Caco-2 (cell line): Measurements from ENCODE around the gene STX5. TPM values are rescaled to one million over a fixed set of nuclear protein-coding genes. Genes with fewer than 3 reads are reported as not detected.

Source experiments
- BruUV-seq: library from RNA; stranded (reverse); fragments of 400-500 nt; replicated peaks from 2 replicates; lab custom pipeline; 2021; lab: Mats Ljungman, UMichigan
- CTCF ChIA-PET: fragments of 300-600 bp; sonication (Branson Sonifier 250); formaldehyde crosslinking; loops from one replicate; lab custom pipeline; 2022; ENCODE audit warnings: antibody characterized with exemption; lab: Charles Lee
- POLR2A ChIA-PET: fragments of 300-600 bp; sonication (Branson Sonifier 250); formaldehyde crosslinking; loops from one replicate; lab custom pipeline; 2022; ENCODE audit warnings: antibody characterized with exemption; lab: Charles Lee
- DNase-seq, 2 experiments: peaks; one replicate each; pipeline versions ENCODE4 v3.0.0 to v3.0.0-alpha.2; 2020 to 2022
- H3K27me3 ChIP-seq: replicated peaks from 2 replicates; pipeline ENCODE4 v1.6.0; 2011; ENCODE audit warnings: low read length; ENCODE audit not compliant: control insufficient read depth, insufficient read depth
- H3K36me3 ChIP-seq: 2 replicates; pipeline ENCODE4 v1.5.1; 2011; ENCODE audit warnings: low read length; ENCODE audit not compliant: control insufficient read depth, insufficient read depth
- H3K4me1 ChIP-seq: fragments of 250-450 bp; sonication (Bioruptor Pico); 2 replicates; pipeline ENCODE4 v1.5.1; 2020; ENCODE audit warnings: mild to moderate bottlenecking
- H3K4me3 ChIP-seq: 2 replicates; pipeline ENCODE4 v1.5.1; 2011; ENCODE audit warnings: low read depth, mild to moderate bottlenecking, control low read depth, low read length
- H3K9me3 ChIP-seq: fragments of 250-450 bp; sonication (Bioruptor Pico); 2 replicates; pipeline ENCODE4 v1.5.1; 2020; ENCODE audit warnings: mild to moderate bottlenecking, moderate library complexity
- H3K27ac Mint-ChIP-seq: one replicate; pipeline ENCODE4 v1.8.0; 2022; ENCODE audit warnings: mixed read lengths; ENCODE audit not compliant: unreplicated experiment
- H3K27me3 Mint-ChIP-seq: one replicate; pipeline ENCODE4 v1.8.0; 2022; ENCODE audit warnings: mixed read lengths; ENCODE audit not compliant: insufficient read depth, unreplicated experiment
- H3K36me3 Mint-ChIP-seq: one replicate; pipeline ENCODE4 v1.8.0; 2022; ENCODE audit warnings: mild to moderate bottlenecking, mixed read lengths; ENCODE audit not compliant: insufficient read depth, unreplicated experiment
- H3K4me1 Mint-ChIP-seq: one replicate; pipeline ENCODE4 v1.8.0; 2022; ENCODE audit warnings: low read depth, mixed read lengths; ENCODE audit not compliant: unreplicated experiment
- H3K4me3 Mint-ChIP-seq: one replicate; pipeline ENCODE4 v1.8.0; 2022; ENCODE audit warnings: mild to moderate bottlenecking, moderate library complexity, mixed read lengths; ENCODE audit not compliant: unreplicated experiment
- H3K9me3 Mint-ChIP-seq: one replicate; pipeline ENCODE4 v1.8.0; 2022; ENCODE audit warnings: mixed read lengths; ENCODE audit not compliant: unreplicated experiment
- intact Hi-C: fragments of 100-400 bp; cut with micrococcal nuclease; formaldehyde crosslinking; loops from one replicate; pipeline ENCODE4 v1.10.0; 2022; ENCODE audit not compliant: unreplicated experiment
- total RNA-seq: library from RNA; stranded (reverse); gene quantifications from 2 replicates; pipeline ENCODE4 v1.2.3, GENCODE V29; 2022
- TF ChIP-seq, protein P1 (sequence below), 2 experiments: fragments of 200-600 bp in 1 of 2; IDR thresholded peaks; 1 replicate in 1 of 2; 2 replicates in 1 of 2; pipeline versions ENCODE4 v1.5.1 to v1.8.0; 2011 to 2022; ENCODE audit warnings: antibody characterized with exemption in 1 of 2, control low read depth in 1 of 2, inconsistent platforms in 1 of 2, low read depth in 1 of 2, low read length in 1 of 2, mild to moderate bottlenecking in 1 of 2, moderate library complexity in 1 of 2; ENCODE audit not compliant: insufficient read depth in 1 of 2, severe bottlenecking in 1 of 2, unreplicated experiment in 1 of 2

STX5 gene
- total RNA-seq, 1 experiment from 2014 or later, result 44.2 TPM

DNA sequence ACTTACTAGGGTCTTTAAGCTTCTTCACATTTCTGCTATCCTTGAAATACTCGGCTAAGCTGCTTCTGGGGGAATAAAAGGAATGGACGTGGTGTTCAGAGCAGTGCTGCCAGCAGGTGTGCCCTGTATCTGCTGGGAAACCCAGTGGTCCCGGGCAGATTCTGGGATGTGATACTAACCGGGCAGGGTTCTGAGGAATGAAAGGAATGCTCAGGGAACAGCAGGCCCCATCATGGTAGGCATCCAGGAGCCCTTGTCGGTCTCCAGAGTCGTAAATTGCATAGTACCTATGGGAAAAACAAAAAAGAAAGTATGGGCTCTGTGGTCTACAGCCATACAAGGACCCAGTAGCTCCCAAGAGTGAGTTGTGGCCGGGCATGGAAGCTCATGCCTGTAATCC, 35.6 kb downstream of the STX5 start:
- TF ChIP-seq, protein P1, sequence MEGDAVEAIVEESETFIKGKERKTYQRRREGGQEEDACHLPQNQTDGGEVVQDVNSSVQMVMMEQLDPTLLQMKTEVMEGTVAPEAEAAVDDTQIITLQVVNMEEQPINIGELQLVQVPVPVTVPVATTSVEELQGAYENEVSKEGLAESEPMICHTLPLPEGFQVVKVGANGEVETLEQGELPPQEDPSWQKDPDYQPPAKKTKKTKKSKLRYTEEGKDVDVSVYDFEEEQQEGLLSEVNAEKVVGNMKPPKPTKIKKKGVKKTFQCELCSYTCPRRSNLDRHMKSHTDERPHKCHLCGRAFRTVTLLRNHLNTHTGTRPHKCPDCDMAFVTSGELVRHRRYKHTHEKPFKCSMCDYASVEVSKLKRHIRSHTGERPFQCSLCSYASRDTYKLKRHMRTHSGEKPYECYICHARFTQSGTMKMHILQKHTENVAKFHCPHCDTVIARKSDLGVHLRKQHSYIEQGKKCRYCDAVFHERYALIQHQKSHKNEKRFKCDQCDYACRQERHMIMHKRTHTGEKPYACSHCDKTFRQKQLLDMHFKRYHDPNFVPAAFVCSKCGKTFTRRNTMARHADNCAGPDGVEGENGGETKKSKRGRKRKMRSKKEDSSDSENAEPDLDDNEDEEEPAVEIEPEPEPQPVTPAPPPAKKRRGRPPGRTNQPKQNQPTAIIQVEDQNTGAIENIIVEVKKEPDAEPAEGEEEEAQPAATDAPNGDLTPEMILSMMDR (IDR thresholded peaks at IDR 0.05; ENCODE audit: insufficient read depth in 1 of 2, low read depth in 1 of 2, low read length in 1 of 2, severe bottlenecking in 1 of 2, unreplicated experiment in 1 of 2), result no peak
- Mint-ChIP-seq H3K27me3 (no peaks in the 10 kb centered on the region), H3K9me3 (no peaks in the 10 kb centered on the region), H3K4me3 (no peak overlapping the region), H3K36me3 (peaks cover 96% of the 10 kb centered on the region), H3K4me1 (peaks cover 5% of the 10 kb centered on the region), H3K27ac (peak overlapping the region; percentile 50)
- no peak overlapping the region for H3K4me3 ChIP-seq
- DNase-seq, result no peak
- BruUV-seq, result no TSS peak
- no peaks in the 10 kb centered on the region for H3K27me3 ChIP-seq
- H3K36me3 ChIP-seq, result peaks cover 2% of the 10 kb centered on the region; the same call in 1 of the 2 replicates
- ChIA-PET POLR2A (interaction anchor here (0.6 to 1.7 kb wide), 3 partner anchors 9 to 34 kb away, joined by 3 to 7 read pairs (median 3); partner anchors contain the start of gene TMEM179B), CTCF (interaction anchor here (0.6 to 1.7 kb wide), 3 partner anchors 10 to 53 kb away, joined by 4 to 5 read pairs (median 5); partner anchors contain the start of gene TMEM179B)
- intact Hi-C loops, result no loop called here
- no peaks in the 10 kb centered on the region for H3K9me3 ChIP-seq
- peaks cover 5% of the 10 kb centered on the region for H3K4me1 ChIP-seq

DNA sequence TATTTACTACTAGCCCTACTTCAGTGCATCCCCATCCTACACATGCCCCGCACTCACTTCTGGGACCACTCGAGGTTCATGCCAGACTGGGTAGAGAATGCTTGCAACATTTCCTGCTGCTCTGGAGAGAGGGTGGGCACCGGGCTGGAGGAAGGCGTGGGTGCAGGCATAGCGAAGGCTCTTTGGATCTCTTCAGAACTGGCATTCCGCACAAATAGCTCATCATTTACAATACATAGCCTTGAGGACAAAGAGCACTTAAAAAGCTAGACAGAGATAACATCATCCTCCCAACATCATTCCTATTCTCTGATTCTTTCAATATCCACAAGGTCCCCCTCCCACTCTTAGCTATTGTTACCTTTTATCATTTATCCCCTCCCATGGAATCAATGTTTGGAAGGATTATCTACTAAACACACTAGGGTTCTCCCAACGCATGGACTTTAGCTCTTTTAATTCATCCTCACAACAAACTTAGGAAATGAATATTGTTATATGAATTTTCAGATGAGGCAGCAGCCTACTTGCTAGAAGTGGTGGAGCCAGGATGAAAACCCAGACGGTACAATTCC, 37.6 kb downstream of the STX5 start:
- CTCF ChIA-PET, result interaction anchor here (0.5 to 1.2 kb wide), 3 partner anchors 16 to 902 kb away, joined by 3 to 9 read pairs (median 4); no protein-coding TSS in a partner anchor
- no TSS peak for BruUV-seq
- H3K4me1 Mint-ChIP-seq, result peaks cover 14% of the 10 kb centered on the region
- Histone ChIP-seq H3K36me3 (peaks cover 5% of the 10 kb centered on the region; the same call in 1 of the 2 replicates), H3K4me3 (no peak overlapping the region), H3K4me1 (peaks cover 5% of the 10 kb centered on the region), H3K27me3 (no peaks in the 10 kb centered on the region), H3K9me3 (no peaks in the 10 kb centered on the region)
- H3K27me3 Mint-ChIP-seq, result no peaks in the 10 kb centered on the region
- TF ChIP-seq, protein P1 (IDR thresholded peaks at IDR 0.05; ENCODE audit: insufficient read depth in 1 of 2, low read depth in 1 of 2, low read length in 1 of 2, severe bottlenecking in 1 of 2, unreplicated experiment in 1 of 2), result no peak
- H3K4me3 Mint-ChIP-seq, result no peak overlapping the region
- peaks cover 97% of the 10 kb centered on the region for H3K36me3 Mint-ChIP-seq
- POLR2A ChIA-PET, result interaction anchor here (0.7 to 1.2 kb wide), 3 partner anchors 12 to 1447 kb away, joined by 3 to 6 read pairs (median 4); partner anchors contain the start of genes FKBP2 and STX5
- DNase-seq, result no peak
- no peaks in the 10 kb centered on the region for H3K9me3 Mint-ChIP-seq
- intact Hi-C loops, result no loop called here
- peak overlapping the region; percentile 19 for H3K27ac Mint-ChIP-seq

GRCh38 chr11:62792202-62792575, 39.7 kb downstream of the STX5 start:
- Mint-ChIP-seq H3K4me3 (peak overlapping the region; percentile 83), H3K9me3 (no peaks in the 10 kb centered on the region), H3K4me1 (peaks cover 14% of the 10 kb centered on the region), H3K36me3 (peaks cover 90% of the 10 kb centered on the region), H3K27me3 (no peaks in the 10 kb centered on the region), H3K27ac (peak overlapping the region; percentile 93)
- no TSS peak for BruUV-seq
- intact Hi-C loops, result loop anchor here (1.0 kb wide), 2 partner anchors 13 to 70 kb away; partner anchors contain the start of gene NXF1
- H3K36me3 ChIP-seq, result peaks cover 6% of the 10 kb centered on the region; the same call in 1 of the 2 replicates
- no peak for DNase-seq
- TF ChIP-seq, protein P1 (IDR thresholded peaks at IDR 0.05; ENCODE audit: insufficient read depth in 1 of 2, low read depth in 1 of 2, low read length in 1 of 2, severe bottlenecking in 1 of 2, unreplicated experiment in 1 of 2), result no peak
- H3K4me3 ChIP-seq, result peak overlapping the region; percentile 1; the same call in 1 of the 2 replicates
- ChIA-PET CTCF (no interaction called here), POLR2A (interaction anchor here (0.7 to 1.6 kb wide), 4 partner anchors 30 to 86 kb away, joined by 3 to 6 read pairs (median 4); partner anchors contain the start of genes POLR2G and STX5)
- peaks cover 5% of the 10 kb centered on the region for H3K4me1 ChIP-seq
- H3K27me3 ChIP-seq, result no peaks in the 10 kb centered on the region
- no peaks in the 10 kb centered on the region for H3K9me3 ChIP-seq
